H9 (cell line): ENCODE results near the gene GALNS. TPM values are rescaled to one million over a fixed set of nuclear protein-coding genes. Genes with fewer than 3 reads are reported as not detected.

ENCODE experiments used
- DNase-seq: peaks from one replicate; pipeline ENCODE4 v3.0.0-alpha.2; 2017
- H2AFZ ChIP-seq: one replicate; pipeline ENCODE4 v1.6.1; 2013; ENCODE audit warnings: mild to moderate bottlenecking, low read length, control low read depth, moderate library complexity
- H2AK5ac ChIP-seq: 2 replicates; pipeline ENCODE4 v1.6.1; 2013; ENCODE audit warnings: low read length, control low read depth, mixed read lengths; ENCODE audit not compliant: insufficient read length
- H2BK120ac ChIP-seq: one replicate; pipeline ENCODE4 v1.6.1; 2013; ENCODE audit warnings: low read depth, mild to moderate bottlenecking, low read length, control low read depth, inconsistent platforms; ENCODE audit not compliant: poor library complexity, severe bottlenecking
- H2BK12ac ChIP-seq: 2 replicates; pipeline ENCODE4 v1.6.1; 2013; ENCODE audit warnings: low read length, control low read depth, mixed read lengths, low read depth; ENCODE audit not compliant: insufficient read length
- H2BK15ac ChIP-seq: 2 replicates; pipeline ENCODE4 v1.6.1; 2013; ENCODE audit warnings: low read depth, low read length, control low read depth
- H2BK20ac ChIP-seq: one replicate; pipeline ENCODE4 v1.6.1; 2013; ENCODE audit warnings: low read depth, mild to moderate bottlenecking, low read length, control low read depth, inconsistent platforms; ENCODE audit not compliant: poor library complexity, severe bottlenecking
- H2BK5ac ChIP-seq: 2 replicates; pipeline ENCODE4 v1.6.1; 2013; ENCODE audit warnings: low read length, control low read depth, mixed read lengths; ENCODE audit not compliant: insufficient read length
- H3K14ac ChIP-seq: 2 replicates; pipeline ENCODE4 v1.6.1; 2013; ENCODE audit warnings: low read length, control low read depth; ENCODE audit not compliant: insufficient read depth
- H3K18ac ChIP-seq: 2 replicates; pipeline ENCODE4 v1.6.1; 2013; ENCODE audit warnings: low read depth, mild to moderate bottlenecking, mixed read lengths, low read length, control low read depth; ENCODE audit not compliant: insufficient read length
- H3K23ac ChIP-seq: 2 replicates; pipeline ENCODE4 v1.6.1; 2013; ENCODE audit warnings: low read length, control low read depth, mixed read lengths, low read depth; ENCODE audit not compliant: insufficient read length
- H3K23me2 ChIP-seq: 2 replicates; pipeline ENCODE4 v1.6.1; 2013; ENCODE audit warnings: low read depth, mild to moderate bottlenecking, mixed read lengths, low read length, control low read depth; ENCODE audit not compliant: insufficient read length, poor library complexity, severe bottlenecking
- H3K27ac ChIP-seq: 2 replicates; pipeline ENCODE4 v1.5.1; 2013; ENCODE audit warnings: low read length, control low read depth, mixed read lengths, low read depth; ENCODE audit not compliant: insufficient read length
- H3K27me3 ChIP-seq: 2 replicates; pipeline ENCODE4 v1.6.1; 2013; ENCODE audit warnings: low read length, control low read depth, inconsistent platforms; ENCODE audit not compliant: insufficient read depth
- H3K4ac ChIP-seq: 2 replicates; pipeline ENCODE4 v1.6.1; 2013; ENCODE audit warnings: low read depth, mild to moderate bottlenecking, control low read depth, inconsistent platforms, low read length, moderate library complexity
- H3K4me1 ChIP-seq: 2 replicates; pipeline ENCODE4 v1.6.1; 2013; ENCODE audit warnings: low read length, control low read depth, inconsistent platforms; ENCODE audit not compliant: insufficient read depth
- H3K4me2 ChIP-seq: 2 replicates; pipeline ENCODE4 v1.6.1; 2013; ENCODE audit warnings: low read length, control low read depth, mixed read lengths; ENCODE audit not compliant: insufficient read length, insufficient read depth
- H3K56ac ChIP-seq: 2 replicates; pipeline ENCODE4 v1.6.1; 2013; ENCODE audit warnings: low read depth, mild to moderate bottlenecking, mixed read lengths, low read length, control low read depth; ENCODE audit not compliant: insufficient read length
- H3K79me1 ChIP-seq: 2 replicates; pipeline ENCODE4 v1.6.1; 2013; ENCODE audit warnings: low read depth, mild to moderate bottlenecking, moderate library complexity, low read length, control low read depth, inconsistent platforms; ENCODE audit not compliant: insufficient read depth, poor library complexity, severe bottlenecking
- H3K79me2 ChIP-seq: 2 replicates; pipeline ENCODE4 v1.6.1; 2013; ENCODE audit warnings: low read length, control low read depth, inconsistent platforms; ENCODE audit not compliant: insufficient read depth
- H3K9ac ChIP-seq: 2 replicates; pipeline ENCODE4 v1.6.1; 2013; ENCODE audit warnings: low read length, control low read depth, mixed read lengths; ENCODE audit not compliant: insufficient read length; ENCODE audit errors: extremely low read depth
- H3K9me3 ChIP-seq: one replicate; pipeline ENCODE4 v1.6.1; 2013; ENCODE audit warnings: low read depth, low read length, inconsistent platforms; ENCODE audit not compliant: control insufficient read depth
- H3T11ph ChIP-seq: one replicate; pipeline ENCODE4 v1.6.1; 2013; ENCODE audit warnings: mild to moderate bottlenecking, low read length, control low read depth, inconsistent platforms
- H4K20me1 ChIP-seq: one replicate; pipeline ENCODE4 v1.6.1; 2013; ENCODE audit not compliant: control insufficient read depth, insufficient read length, insufficient read depth
- H4K5ac ChIP-seq: 2 replicates; pipeline ENCODE4 v1.6.1; 2013; ENCODE audit warnings: low read depth, mild to moderate bottlenecking, mixed read lengths, low read length, control low read depth; ENCODE audit not compliant: insufficient read length
- H4K8ac ChIP-seq: replicated peaks from 2 replicates; pipeline ENCODE4 v1.6.1; 2013; ENCODE audit warnings: low read length, control low read depth, mixed read lengths, low read depth; ENCODE audit not compliant: insufficient read length
- H4K91ac ChIP-seq: 2 replicates; pipeline ENCODE4 v1.6.1; 2013; ENCODE audit warnings: low read depth, mild to moderate bottlenecking, moderate library complexity, mixed read lengths, low read length, control low read depth; ENCODE audit not compliant: insufficient read length
- H3K27ac Mint-ChIP-seq, 3 experiments: 2 replicates in 2 of 3; 3 replicates in 1 of 3; pipeline ENCODE4 v1.8.0; 2020 to 2021; ENCODE audit warnings: mixed read lengths in 3 of 3, mild to moderate bottlenecking in 1 of 3, moderate library complexity in 1 of 3
- H3K27me3 Mint-ChIP-seq: 2 replicates; pipeline ENCODE4 v1.8.0; 2021; ENCODE audit warnings: low read depth, mild to moderate bottlenecking, moderate library complexity, mixed read lengths
- H3K36me3 Mint-ChIP-seq, 3 experiments: 2 replicates in 2 of 3; 3 replicates in 1 of 3; pipeline ENCODE4 v1.8.0; 2020 to 2021; ENCODE audit warnings: low read depth in 3 of 3, mixed read lengths in 3 of 3; ENCODE audit not compliant: insufficient read depth in 1 of 3
- H3K4me1 Mint-ChIP-seq, 2 experiments: 2 replicates each; pipeline ENCODE4 v1.8.0; 2020; ENCODE audit warnings: mixed read lengths in 2 of 2
- H3K4me3 Mint-ChIP-seq, 2 experiments: 2 replicates in 1 of 2; 3 replicates in 1 of 2; pipeline ENCODE4 v1.8.0; 2020 to 2021; ENCODE audit warnings: mild to moderate bottlenecking in 2 of 2, mixed read lengths in 2 of 2, moderate library complexity in 1 of 2
- H3K9me3 Mint-ChIP-seq, 2 experiments: 2 replicates in 1 of 2; 3 replicates in 1 of 2; pipeline ENCODE4 v1.8.0; 2020; ENCODE audit warnings: mild to moderate bottlenecking in 2 of 2, mixed read lengths in 2 of 2, moderate library complexity in 1 of 2
- WGBS: extraction: QIAGEN DNeasy Blood & Tissue Kit; methylation state at CpG from one replicate; pipeline ENCODE4 v1.1.7; 2013; ENCODE audit warnings: missing lambda C conversion rate, low lambda C conversion rate, mixed read lengths; ENCODE audit not compliant: insufficient read length; ENCODE audit errors: extremely low coverage; 5-methylcytosine and 5-hydroxymethylcytosine counted together
- total RNA-seq: library from RNA; stranded (reverse); gene quantifications from 2 replicates; pipeline ENCODE4 v1.2.1, GENCODE V29; 2021
- TF ChIP-seq, protein P1 (sequence below): fragments of 200-600 bp; sonication (generic); conservative IDR thresholded peaks from 3 replicates; pipeline ENCODE4 v1.8.0; 2021; ENCODE audit warnings: antibody characterized with exemption, mild to moderate bottlenecking

Gene GALNS
- total RNA-seq, 1 experiment from 2014 or later, result 20.3 TPM

DNA sequence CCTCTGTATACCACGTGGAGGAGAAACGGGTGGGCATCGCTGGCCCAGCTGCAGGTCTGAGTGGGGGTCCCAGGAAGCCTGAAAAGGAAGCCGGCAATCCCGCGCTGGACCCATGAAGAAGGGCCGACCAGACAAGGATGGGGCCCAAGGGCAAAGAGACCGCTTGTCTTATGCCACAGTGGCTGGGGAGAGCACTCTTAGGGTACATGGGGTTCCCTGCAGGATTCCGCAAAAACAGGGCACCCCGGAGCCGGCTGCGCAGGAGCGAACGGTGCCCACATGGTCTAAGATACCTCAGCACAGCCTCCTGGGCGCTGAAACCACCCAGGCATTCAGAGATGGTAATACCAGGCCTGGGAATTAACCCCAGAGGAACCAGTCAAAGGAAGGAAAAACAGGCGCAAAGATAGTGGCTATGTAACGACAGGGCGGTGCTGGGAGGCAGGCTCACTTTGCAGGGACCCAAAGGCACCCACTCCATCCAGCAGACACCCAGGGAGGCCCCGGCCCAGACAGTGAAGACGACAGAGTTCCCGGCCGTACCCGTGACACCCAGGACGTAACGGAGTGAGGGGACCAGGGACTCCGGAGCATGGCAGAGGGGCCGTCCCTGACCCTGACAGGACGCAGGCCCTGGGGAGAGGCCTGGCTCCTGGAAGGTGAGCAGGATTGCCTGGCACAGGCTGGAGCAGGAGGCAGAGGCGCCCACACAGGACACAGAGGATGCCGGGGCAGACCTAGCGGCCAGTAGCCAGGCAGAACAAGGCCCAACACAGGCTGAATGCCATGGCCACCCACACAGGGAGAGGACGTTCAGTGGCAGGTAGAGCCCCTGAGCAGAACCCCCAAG is 82.0 kb downstream of the GALNS start:
- DNase-seq, result no peak
- no peaks in the 10 kb centered on the region for H3K4me1 ChIP-seq
- H3K9me3 Mint-ChIP-seq, result no peaks in the 10 kb centered on the region
- H3K56ac ChIP-seq, result no peak overlapping the region
- H3K18ac ChIP-seq, result no peak overlapping the region
- no peak overlapping the region for H2BK5ac ChIP-seq
- H4K20me1 ChIP-seq, result no peaks in the 10 kb centered on the region
- no peak overlapping the region for H3K14ac ChIP-seq
- H2AFZ ChIP-seq, result no peak overlapping the region
- no peak overlapping the region for H3K27ac ChIP-seq
- H2BK120ac ChIP-seq, result no peak overlapping the region
- TF ChIP-seq, protein P1, sequence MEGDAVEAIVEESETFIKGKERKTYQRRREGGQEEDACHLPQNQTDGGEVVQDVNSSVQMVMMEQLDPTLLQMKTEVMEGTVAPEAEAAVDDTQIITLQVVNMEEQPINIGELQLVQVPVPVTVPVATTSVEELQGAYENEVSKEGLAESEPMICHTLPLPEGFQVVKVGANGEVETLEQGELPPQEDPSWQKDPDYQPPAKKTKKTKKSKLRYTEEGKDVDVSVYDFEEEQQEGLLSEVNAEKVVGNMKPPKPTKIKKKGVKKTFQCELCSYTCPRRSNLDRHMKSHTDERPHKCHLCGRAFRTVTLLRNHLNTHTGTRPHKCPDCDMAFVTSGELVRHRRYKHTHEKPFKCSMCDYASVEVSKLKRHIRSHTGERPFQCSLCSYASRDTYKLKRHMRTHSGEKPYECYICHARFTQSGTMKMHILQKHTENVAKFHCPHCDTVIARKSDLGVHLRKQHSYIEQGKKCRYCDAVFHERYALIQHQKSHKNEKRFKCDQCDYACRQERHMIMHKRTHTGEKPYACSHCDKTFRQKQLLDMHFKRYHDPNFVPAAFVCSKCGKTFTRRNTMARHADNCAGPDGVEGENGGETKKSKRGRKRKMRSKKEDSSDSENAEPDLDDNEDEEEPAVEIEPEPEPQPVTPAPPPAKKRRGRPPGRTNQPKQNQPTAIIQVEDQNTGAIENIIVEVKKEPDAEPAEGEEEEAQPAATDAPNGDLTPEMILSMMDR, result no peak
- H3K23ac ChIP-seq, result no peak overlapping the region
- H4K8ac ChIP-seq, result no peak overlapping the region
- no CpG with 5 or more reads among the region's 32 CpGs for WGBS
- H2BK12ac ChIP-seq, result no peak overlapping the region
- no peak overlapping the region for H4K91ac ChIP-seq
- H2BK15ac ChIP-seq, result no peak overlapping the region
- H4K5ac ChIP-seq, result no peak overlapping the region
- no peaks in the 10 kb centered on the region for H3K79me1 ChIP-seq
- no peaks in the 10 kb centered on the region for H3K36me3 Mint-ChIP-seq
- no peak overlapping the region for H3K9ac ChIP-seq
- H3K9me3 ChIP-seq, result no peaks in the 10 kb centered on the region
- no peak overlapping the region for H2BK20ac ChIP-seq
- H3K27me3 Mint-ChIP-seq, result no peaks in the 10 kb centered on the region
- H3K4ac ChIP-seq, result no peak overlapping the region
- H3K23me2 ChIP-seq, result no peaks in the 10 kb centered on the region
- H3K4me1 Mint-ChIP-seq, result peaks cover 26 to 53% of the 10 kb centered on the region in 2 experiments
- H3K27ac Mint-ChIP-seq, result peak overlapping the region in 1 of 3 experiments; percentile 23; a peak in 2 of 7 replicates
- H3T11ph ChIP-seq, result no peak overlapping the region
- no peaks in the 10 kb centered on the region for H3K79me2 ChIP-seq
- H3K4me2 ChIP-seq, result no peak overlapping the region
- H2AK5ac ChIP-seq, result no peak overlapping the region
- H3K4me3 Mint-ChIP-seq, result no peak overlapping the region
- H3K27me3 ChIP-seq, result no peaks in the 10 kb centered on the region
